HG03558 (cell line): ENCODE results near the gene KCNH1.

Experiments
- ATAC-seq: cut with Tn5 transposase; IDR thresholded peaks from one replicate; pipeline ENCODE4 v1.9.1; 2021; ENCODE audit warnings: moderate number of reproducible peaks; ENCODE audit not compliant: unreplicated experiment; ENCODE audit errors: extremely low read depth

The KCNH1 gene

GRCh38 chr1:210773450-210773849 lies 360.5 kb downstream of the KCNH1 start:
- ATAC-seq = no peak

GRCh38 chr1:210771131-210771530 lies 362.8 kb downstream of the KCNH1 start:
- no peak for ATAC-seq

GRCh38 chr1:210770396-210770984 lies 363.5 kb downstream of the KCNH1 start:
- no peak for ATAC-seq

- no peak for ATAC-seq
Observed at GRCh38 chr1:210769473-210769872, 364.5 kb downstream of the KCNH1 start.

- ATAC-seq = no peak
Observed at GRCh38 chr1:210764536-210764935, 369.4 kb downstream of the KCNH1 start.

GRCh38 chr1:210758761-210759160 lies 375.2 kb downstream of the KCNH1 start:
- ATAC-seq = no peak

- no peak for ATAC-seq
Observed at GRCh38 chr1:210758261-210758660, 375.7 kb downstream of the KCNH1 start.

GRCh38 chr1:210757677-210758076 lies 376.3 kb downstream of the KCNH1 start:
- no peak for ATAC-seq

- ATAC-seq = no peak
Observed at GRCh38 chr1:210755991-210756659, 377.8 kb downstream of the KCNH1 start.

- no peak for ATAC-seq
Observed at GRCh38 chr1:210754878-210755665, 378.9 kb downstream of the KCNH1 start.

GRCh38 chr1:210751911-210752310 lies 382.0 kb downstream of the KCNH1 start:
- no peak for ATAC-seq

GRCh38 chr1:210750468-210750867 lies 383.5 kb downstream of the KCNH1 start:
- no peak for ATAC-seq

- ATAC-seq = no peak
Observed at GRCh38 chr1:210748796-210749195, 385.2 kb downstream of the KCNH1 start.

- no peak for ATAC-seq
Observed at GRCh38 chr1:210747890-210748289, 386.1 kb downstream of the KCNH1 start.

GRCh38 chr1:210747112-210747511 lies 386.8 kb downstream of the KCNH1 start:
- ATAC-seq = no peak

GRCh38 chr1:210746024-210746731 lies 387.8 kb downstream of the KCNH1 start:
- ATAC-seq = no peak

- ATAC-seq = no peak
Observed at GRCh38 chr1:210743038-210743437, 390.9 kb downstream of the KCNH1 start.

- ATAC-seq = no peak
Observed at GRCh38 chr1:210741564-210741963, 392.4 kb downstream of the KCNH1 start.

- no peak for ATAC-seq
Observed at GRCh38 chr1:210739627-210740026, 394.3 kb downstream of the KCNH1 start.

- no peak for ATAC-seq
Observed at GRCh38 chr1:210738256-210738655, 395.7 kb downstream of the KCNH1 start.

GRCh38 chr1:210736713-210737112 lies 397.2 kb downstream of the KCNH1 start:
- no peak for ATAC-seq
